Endothelial cell (in vitro differentiated cells): ENCODE results near the gene TTLL5. TPM values are rescaled to one million over a fixed set of nuclear protein-coding genes. Genes with fewer than 3 reads are reported as not detected.

ENCODE experiments used
- DNase-seq: peaks from one replicate; pipeline ENCODE4 v3.0.0; 2021; ENCODE audit warnings: low spot score
- H3K27ac Mint-ChIP-seq: one replicate; pipeline ENCODE4 v1.8.0; 2021; ENCODE audit warnings: mixed read lengths, inconsistent platforms; ENCODE audit not compliant: unreplicated experiment
- H3K27me3 Mint-ChIP-seq: one replicate; pipeline ENCODE4 v1.8.0; 2021; ENCODE audit warnings: mild to moderate bottlenecking, moderate library complexity, mixed read lengths, inconsistent platforms; ENCODE audit not compliant: unreplicated experiment
- H3K36me3 Mint-ChIP-seq: one replicate; pipeline ENCODE4 v1.8.0; 2021; ENCODE audit warnings: mild to moderate bottlenecking, low read depth, mixed read lengths, inconsistent platforms; ENCODE audit not compliant: unreplicated experiment
- H3K4me1 Mint-ChIP-seq: one replicate; pipeline ENCODE4 v1.8.0; 2021; ENCODE audit warnings: mild to moderate bottlenecking, mixed read lengths, inconsistent platforms; ENCODE audit not compliant: unreplicated experiment
- H3K4me3 Mint-ChIP-seq: one replicate; pipeline ENCODE4 v1.8.0; 2021; ENCODE audit warnings: mild to moderate bottlenecking, mixed read lengths, inconsistent platforms; ENCODE audit not compliant: unreplicated experiment
- H3K9me3 Mint-ChIP-seq: one replicate; pipeline ENCODE4 v1.8.0; 2021; ENCODE audit warnings: mixed read lengths, inconsistent platforms; ENCODE audit not compliant: unreplicated experiment
- CTCF ChIP-seq: fragments of 200-600 bp; sonication (generic); IDR thresholded peaks from one replicate; pipeline ENCODE4 v1.5.0; 2021; ENCODE audit warnings: antibody characterized with exemption; ENCODE audit not compliant: unreplicated experiment
- total RNA-seq: library from RNA; stranded (reverse); fragmentation: NEBNext Ultra II Directional; extraction: Animal tissue kit (Norgen Biotek cat#: 25700); gene quantifications from one replicate; pipeline ENCODE4 v1.2.1, GENCODE V29; 2021; ENCODE audit not compliant: unreplicated experiment

The TTLL5 gene
- total RNA-seq, 1 donor from 2014 or later: 62.8 TPM

- peaks cover 26% of the 10 kb centered on the region for H3K36me3 Mint-ChIP-seq
- H3K4me3 Mint-ChIP-seq: no peak overlapping the region
- no peak for TF ChIP-seq CTCF
- no peak overlapping the region for H3K27ac Mint-ChIP-seq
- H3K27me3 Mint-ChIP-seq: peaks cover 1% of the 10 kb centered on the region
- H3K4me1 Mint-ChIP-seq: peaks cover 2% of the 10 kb centered on the region
- DNase-seq: no peak
- H3K9me3 Mint-ChIP-seq: no peaks in the 10 kb centered on the region
Measured at GRCh38 chr14:75630695-75631452, 30.2 kb upstream of the TTLL5 start.

GRCh38 chr14:75631453-75631831 is 29.6 kb upstream of the TTLL5 start:
- Mint-ChIP-seq H3K4me1 (peaks cover 2% of the 10 kb centered on the region), H3K36me3 (peaks cover 27% of the 10 kb centered on the region), H3K4me3 (no peak overlapping the region), H3K27me3 (peaks cover 1% of the 10 kb centered on the region), H3K9me3 (no peaks in the 10 kb centered on the region), H3K27ac (no peak overlapping the region)
- no peak for DNase-seq
- no peak for TF ChIP-seq CTCF

- no peak overlapping the region for H3K4me3 Mint-ChIP-seq
- no peak for DNase-seq
- no peaks in the 10 kb centered on the region for H3K9me3 Mint-ChIP-seq
- H3K27me3 Mint-ChIP-seq: peaks cover 4% of the 10 kb centered on the region
- H3K36me3 Mint-ChIP-seq: peaks cover 36% of the 10 kb centered on the region
- peaks cover 2% of the 10 kb centered on the region for H3K4me1 Mint-ChIP-seq
- TF ChIP-seq CTCF: no peak
- no peak overlapping the region for H3K27ac Mint-ChIP-seq
Measured at GRCh38 chr14:75634848-75635247, 26.2 kb upstream of the TTLL5 start.

- TF ChIP-seq CTCF: no peak
- H3K4me1 Mint-ChIP-seq: peaks cover 10% of the 10 kb centered on the region
- no peaks in the 10 kb centered on the region for H3K9me3 Mint-ChIP-seq
- H3K4me3 Mint-ChIP-seq: no peak overlapping the region
- H3K36me3 Mint-ChIP-seq: peaks cover 46% of the 10 kb centered on the region
- H3K27me3 Mint-ChIP-seq: peaks cover 4% of the 10 kb centered on the region
- DNase-seq: no peak
- H3K27ac Mint-ChIP-seq: no peak overlapping the region
Measured at GRCh38 chr14:75636100-75636692, 24.9 kb upstream of the TTLL5 start.

- Mint-ChIP-seq H3K27me3 (peaks cover 2% of the 10 kb centered on the region), H3K27ac (peak overlapping the region; percentile 31), H3K4me1 (peaks cover 18% of the 10 kb centered on the region), H3K36me3 (peaks cover 48% of the 10 kb centered on the region), H3K4me3 (no peak overlapping the region), H3K9me3 (no peaks in the 10 kb centered on the region)
- no peak for DNase-seq
- TF ChIP-seq CTCF: no peak
Measured at GRCh38 chr14:75640876-75641275, 20.2 kb upstream of the TTLL5 start.
